Panc1 (cell line): ENCODE measurements around the gene GPATCH2L. TPM values are rescaled to one million over a fixed set of nuclear protein-coding genes. Genes with fewer than 3 reads are reported as not detected.

Experiments
- ATAC-seq: fragments of 200-7000 bp; cut with Tn5 transposase; 2 replicates; pipeline ENCODE4 v1.9.1; 2020; ENCODE audit warnings: mild to moderate bottlenecking, moderate library complexity
- BruUV-seq: library from RNA; stranded (reverse); fragments of 400-500 nt; replicated peaks from 2 replicates; lab custom pipeline; 2021; lab: Mats Ljungman, UMichigan
- CTCF ChIA-PET: fragments of 300-600 bp; sonication (Branson Sonifier 250); formaldehyde crosslinking; loops from one replicate; lab custom pipeline; 2022; ENCODE audit warnings: antibody characterized with exemption; lab: Charles Lee
- POLR2A ChIA-PET: fragments of 300-600 bp; sonication (Branson Sonifier 250); formaldehyde crosslinking; loops from one replicate; lab custom pipeline; 2022; ENCODE audit warnings: antibody characterized with exemption; lab: Charles Lee
- DNase-seq: peaks from one replicate; pipeline ENCODE4 v3.0.0-alpha.2; 2010; ENCODE audit warnings: low read depth, low spot score
- H3K27ac ChIP-seq: 2 replicates; pipeline ENCODE4 v1.5.1; 2011; ENCODE audit warnings: mild to moderate bottlenecking, low read length, inconsistent platforms
- H3K27me3 ChIP-seq: fragments of 200-500 bp; sonication (Bioruptor generic); 2 replicates; pipeline ENCODE4 v1.6.0; 2014; ENCODE audit warnings: low read length, inconsistent platforms; ENCODE audit not compliant: control insufficient read depth, insufficient read depth
- H3K36me3 ChIP-seq: fragments of 200-500 bp; sonication (Bioruptor generic); 2 replicates; pipeline ENCODE4 v1.5.1; 2014; ENCODE audit warnings: inconsistent platforms, mild to moderate bottlenecking, low read length, moderate library complexity; ENCODE audit not compliant: control insufficient read depth, insufficient read depth
- H3K4me1 ChIP-seq: 2 replicates; pipeline ENCODE4 v1.5.1; 2011; ENCODE audit warnings: inconsistent platforms, mild to moderate bottlenecking, low read length, moderate library complexity; ENCODE audit not compliant: control insufficient read depth, insufficient read depth
- H3K4me3 ChIP-seq, 2 experiments: 2 replicates each; pipeline ENCODE4 v1.5.1; 2011 to 2012; ENCODE audit warnings: low read depth in 2 of 2, low read length in 2 of 2, mild to moderate bottlenecking in 2 of 2, inconsistent platforms in 1 of 2, moderate library complexity in 1 of 2
- H3K9me3 ChIP-seq: fragments of 200-500 bp; sonication (Bioruptor generic); 2 replicates; pipeline ENCODE4 v1.5.1; 2014; ENCODE audit warnings: low read depth, mild to moderate bottlenecking, inconsistent platforms, low read length, moderate library complexity; ENCODE audit not compliant: control insufficient read depth, insufficient read depth
- CTCF ChIP-seq: fragments of 450-650 bp; IDR thresholded peaks from 2 replicates; pipeline ENCODE4 v1.5.1; 2017; ENCODE audit warnings: mild to moderate bottlenecking
- POLR2AphosphoS5 ChIP-seq: IDR thresholded peaks from 2 replicates; pipeline ENCODE4 v1.6.1; 2012; ENCODE audit warnings: mild to moderate bottlenecking, low read depth, low read length, moderate library complexity
- REST ChIP-seq, 2 experiments: IDR thresholded peaks; 2 replicates each; pipeline ENCODE4 v1.6.1; 2011 to 2012; ENCODE audit warnings: low read depth in 2 of 2, control low read depth in 1 of 2, low read length in 1 of 2, mild to moderate bottlenecking in 1 of 2, moderate library complexity in 1 of 2; ENCODE audit not compliant: insufficient read depth in 1 of 2
- SIN3A ChIP-seq: IDR thresholded peaks from 2 replicates; pipeline ENCODE4 v1.6.1; 2012; ENCODE audit warnings: low read depth, mild to moderate bottlenecking, low read length, moderate library complexity, borderline replicate concordance; ENCODE audit not compliant: insufficient read depth
- TCF7L2 ChIP-seq: IDR thresholded peaks from 2 replicates; pipeline ENCODE4 v1.6.1; 2011; ENCODE audit warnings: mild to moderate bottlenecking, low read depth, low read length, inconsistent platforms
- in situ Hi-C: cut with HindIII; loops from 2 replicates; pipeline ENCODE4 v1.10.0; 2016; ENCODE audit warnings: low sequenced_read_pairs, low pct_unique_long_range_greater_than_20kb
- intact Hi-C: fragments of 100-400 bp; cut with micrococcal nuclease; formaldehyde crosslinking; loops from one replicate; pipeline ENCODE4 v1.10.0; 2022; ENCODE audit not compliant: unreplicated experiment
- total RNA-seq: library from RNA; stranded (reverse); gene quantifications from one replicate; pipeline ENCODE4 v1.2.1, GENCODE V29; 2021; ENCODE audit not compliant: unreplicated experiment

Gene GPATCH2L
- total RNA-seq, 1 experiment from 2014 or later, result 35.0 TPM

- in situ Hi-C loops (no loop called here), intact Hi-C loops (no loop called here)
- ATAC-seq (no peak), DNase-seq (no peak)
- POLR2A ChIA-PET, result no interaction called here
- no TSS peak for BruUV-seq
- Histone ChIP-seq H3K9me3 (no peaks in the 10 kb centered on the region), H3K4me1 (no peaks in the 10 kb centered on the region), H3K36me3 (no peaks in the 10 kb centered on the region), H3K4me3 (no peak overlapping the region), H3K27ac (no peak overlapping the region), H3K27me3 (no peaks in the 10 kb centered on the region)
- CTCF ChIA-PET, result no interaction called here
- TF ChIP-seq REST (IDR thresholded peaks at IDR 0.05; ENCODE audit: insufficient read depth in 1 of 2, low read depth in 2 of 2, low read length in 1 of 2) (no peak), POLR2AphosphoS5 (no peak), TCF7L2 (no peak), SIN3A (no peak), CTCF (no peak)
Observed at GRCh38 chr14:76236172-76237130, 84.7 kb downstream of the GPATCH2L start.

GRCh38 chr14:76237349-76237990 is 85.7 kb downstream of the GPATCH2L start:
- BruUV-seq, result no TSS peak
- H3K27me3 ChIP-seq, result no peaks in the 10 kb centered on the region
- DNase-seq (no peak), ATAC-seq (no peak)
- ChIA-PET POLR2A (no interaction called here), CTCF (no interaction called here)
- H3K4me3 ChIP-seq, result no peak overlapping the region
- H3K36me3 ChIP-seq, result no peaks in the 10 kb centered on the region
- H3K27ac ChIP-seq, result no peak overlapping the region
- intact Hi-C loops, result no loop called here
- in situ Hi-C loops, result no loop called here
- no peaks in the 10 kb centered on the region for H3K4me1 ChIP-seq
- no peaks in the 10 kb centered on the region for H3K9me3 ChIP-seq
- no peak for TF ChIP-seq POLR2AphosphoS5
- no peak for TF ChIP-seq SIN3A
- TF ChIP-seq TCF7L2, result no peak
- TF ChIP-seq CTCF, result no peak
- no peak for TF ChIP-seq REST (IDR thresholded peaks at IDR 0.05; ENCODE audit: insufficient read depth in 1 of 2, low read depth in 2 of 2, low read length in 1 of 2)
